Measurements from ENCODE around the gene TIE1. TPM values are rescaled to one million over a fixed set of nuclear protein-coding genes. Genes with fewer than 3 reads are reported as not detected.

Gene TIE1
- total and polyA plus RNA-seq, 2 donors (not counting 3 experiments of a cell fraction or from before 2014, with no cell fraction given) = 531 to 620 TPM

DNA sequence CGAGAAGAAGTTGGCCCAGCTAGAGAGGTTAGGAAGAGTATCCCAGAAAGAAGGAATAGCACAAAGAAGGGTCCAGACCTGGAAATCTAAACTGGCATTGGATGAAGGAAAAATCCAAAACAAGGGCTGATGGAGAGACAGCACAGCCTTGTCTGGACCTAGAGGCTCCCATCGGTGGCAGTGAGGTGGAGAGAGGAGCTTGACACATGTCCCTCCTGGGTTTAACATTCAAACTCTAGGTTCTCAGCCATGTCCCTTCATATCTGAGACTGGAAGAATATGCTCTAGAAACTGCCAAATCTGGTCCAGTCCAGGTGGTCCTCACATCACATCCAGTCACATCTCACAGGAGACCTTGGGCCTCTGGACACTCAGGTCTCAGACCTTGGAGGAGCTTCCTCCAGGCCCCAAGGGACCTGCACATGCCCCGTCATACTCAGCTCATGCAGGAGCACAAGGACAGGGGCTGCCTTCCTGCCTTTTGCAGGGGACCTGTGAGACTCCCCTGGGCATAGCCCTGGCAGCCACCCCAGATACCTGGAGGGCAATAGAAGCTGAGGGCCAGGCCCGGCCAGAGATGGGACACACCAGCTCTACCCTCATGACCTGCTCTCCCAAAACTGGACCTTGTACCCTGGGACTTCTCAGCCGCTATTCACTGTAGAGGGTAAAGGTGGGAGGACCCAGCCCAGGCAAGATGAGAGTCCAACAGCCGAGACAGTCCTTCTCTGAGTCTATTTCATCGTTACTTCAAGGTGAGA is 23.5 kb upstream of the TIE1 start:
- intact Hi-C loops (cut with micrococcal nuclease) (no loop called here), dilution Hi-C loops (cut with MboI; ENCODE audit: extremely low pct_ligation_motif_present, low sequenced_read_pairs) (no loop called here)
- TF ChIP-seq GATA2 (IDR thresholded peaks at IDR 0.05; ENCODE audit: insufficient read depth, insufficient read length, low read depth, low read length) (no peak), POLR2A (IDR thresholded peaks at IDR 0.05; ENCODE audit: low read depth, low read length) (no peak), MAX (IDR thresholded peaks at IDR 0.05; ENCODE audit: insufficient read depth, insufficient read length) (no peak), FOS (IDR thresholded peaks at IDR 0.05; ENCODE audit: borderline replicate concordance, insufficient read depth, low read length) (no peak), POLR2AphosphoS5 (IDR thresholded peaks at IDR 0.05; ENCODE audit: insufficient read depth, low read depth, low read length) (no peak), EZH2 (IDR thresholded peaks at IDR 0.05; ENCODE audit: borderline replicate concordance, low read depth, low read length, severe bottlenecking) (no peak), MYC (IDR thresholded peaks at IDR 0.05; ENCODE audit: low read depth, low read length) (no peak), JUN (IDR thresholded peaks at IDR 0.05; ENCODE audit: borderline replicate concordance, insufficient read depth, insufficient read length, low read depth) (no peak)
- TF ChIP-seq, protein P1, sequence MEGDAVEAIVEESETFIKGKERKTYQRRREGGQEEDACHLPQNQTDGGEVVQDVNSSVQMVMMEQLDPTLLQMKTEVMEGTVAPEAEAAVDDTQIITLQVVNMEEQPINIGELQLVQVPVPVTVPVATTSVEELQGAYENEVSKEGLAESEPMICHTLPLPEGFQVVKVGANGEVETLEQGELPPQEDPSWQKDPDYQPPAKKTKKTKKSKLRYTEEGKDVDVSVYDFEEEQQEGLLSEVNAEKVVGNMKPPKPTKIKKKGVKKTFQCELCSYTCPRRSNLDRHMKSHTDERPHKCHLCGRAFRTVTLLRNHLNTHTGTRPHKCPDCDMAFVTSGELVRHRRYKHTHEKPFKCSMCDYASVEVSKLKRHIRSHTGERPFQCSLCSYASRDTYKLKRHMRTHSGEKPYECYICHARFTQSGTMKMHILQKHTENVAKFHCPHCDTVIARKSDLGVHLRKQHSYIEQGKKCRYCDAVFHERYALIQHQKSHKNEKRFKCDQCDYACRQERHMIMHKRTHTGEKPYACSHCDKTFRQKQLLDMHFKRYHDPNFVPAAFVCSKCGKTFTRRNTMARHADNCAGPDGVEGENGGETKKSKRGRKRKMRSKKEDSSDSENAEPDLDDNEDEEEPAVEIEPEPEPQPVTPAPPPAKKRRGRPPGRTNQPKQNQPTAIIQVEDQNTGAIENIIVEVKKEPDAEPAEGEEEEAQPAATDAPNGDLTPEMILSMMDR (IDR thresholded peaks at IDR 0.05; ENCODE audit: extremely low read depth in 1 of 2, insufficient read depth in 1 of 2, low read depth in 1 of 2, low read length in 2 of 2) = no peak
- FAIRE-seq (no peak), DNase-seq (ENCODE audit: low read depth, low spot score) (no peak)
- H3K4me1 ChIP-seq (ENCODE audit: control insufficient read depth, extremely low read depth, insufficient read depth, low read length) = peaks cover 3% of the 10 kb centered on the region
- no peaks in the 10 kb centered on the region for H4K20me1 ChIP-seq (replicated peaks; ENCODE audit: control insufficient read depth, extremely low read depth, insufficient read depth, low read length)
- H3K9me1 ChIP-seq (replicated peaks; ENCODE audit: control insufficient read depth, extremely low read depth, insufficient read depth, low read length) = no peaks in the 10 kb centered on the region
- no peak overlapping the region for H3K4me3 ChIP-seq (replicated peaks in 1 of 3; ENCODE audit: insufficient read depth in 1 of 3, low read depth in 1 of 3, low read length in 3 of 3)
- H3K36me3 ChIP-seq (ENCODE audit: control insufficient read depth in 2 of 2, extremely low read depth in 1 of 2, insufficient read depth in 2 of 2, low read length in 2 of 2) = no peaks in the 10 kb centered on the region
- H3K27me3 ChIP-seq (ENCODE audit: control insufficient read depth in 2 of 2, insufficient read depth in 2 of 2, low read length in 2 of 2) = no peaks in the 10 kb centered on the region
- POLR2A ChIA-PET = no interaction called here
- H3K9me3 ChIP-seq (replicated peaks; ENCODE audit: control insufficient read depth, insufficient read depth, low read length) = no peaks in the 10 kb centered on the region
- no peak overlapping the region for H3K27ac ChIP-seq (ENCODE audit: insufficient read depth, low read depth, low read length)
- no TSS peak for BruUV-seq (replicated peaks)
- CTCF ChIA-PET = interaction anchor here (1.6 kb wide), 1 partner anchor 106 kb away, joined by 4 read pairs; no protein-coding TSS in a partner anchor
- H2AFZ ChIP-seq (ENCODE audit: low read depth, low read length) = no peak overlapping the region
- no peak overlapping the region for H3K9ac ChIP-seq (replicated peaks; ENCODE audit: extremely low read depth, insufficient read depth, low read length)
- H3K79me2 ChIP-seq (ENCODE audit: control insufficient read depth, insufficient read depth, low read length) = no peaks in the 10 kb centered on the region
- H3K4me2 ChIP-seq (ENCODE audit: insufficient read depth, low read length) = no peak overlapping the region
